Measurements from ENCODE around the gene CEND1.

DNA sequence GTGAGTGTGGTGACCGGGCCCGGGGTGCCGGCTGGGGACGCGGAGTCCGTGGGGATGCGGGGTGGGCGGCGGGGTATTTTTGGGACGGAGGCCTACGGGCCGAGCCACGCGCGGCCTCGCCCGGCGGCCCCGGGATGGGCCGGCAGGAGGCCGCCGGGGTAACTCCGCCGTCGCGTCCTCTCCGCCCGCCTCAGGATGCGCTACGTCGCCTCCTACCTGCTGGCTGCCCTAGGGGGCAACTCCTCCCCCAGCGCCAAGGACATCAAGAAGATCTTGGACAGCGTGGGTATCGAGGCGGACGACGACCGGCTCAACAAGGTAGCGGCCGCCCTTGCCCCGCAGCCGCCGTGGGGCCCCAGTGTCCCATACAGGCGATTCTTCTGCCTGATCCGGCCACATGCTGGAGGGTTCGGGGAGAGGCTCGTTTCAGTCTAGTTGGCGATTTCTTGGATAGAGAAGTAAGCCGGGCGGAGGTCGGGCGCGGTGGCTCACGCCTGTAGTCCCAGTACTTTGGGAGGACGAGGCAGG is 20.2 kb upstream of the CEND1 start:
- TF ChIP-seq CTCF (IDR thresholded peaks at IDR 0.05; ENCODE audit: poor library complexity): no peak
- no peak for TF ChIP-seq EZH2phosphoT487 (IDR thresholded peaks at IDR 0.05; ENCODE audit: low read depth, severe bottlenecking, unreplicated experiment)
- no peak for TF ChIP-seq EZH2 (IDR thresholded peaks at IDR 0.05; ENCODE audit: borderline replicate concordance)

Measured in hepatocyte (in vitro differentiated cells).